Measurements from ENCODE around the gene ATG14. TPM values are rescaled to one million over a fixed set of nuclear protein-coding genes. Genes with fewer than 3 reads are reported as not detected.

Gene ATG14
- total and polyA plus RNA-seq, 2 of the 13 experiments (the other 11 are each of a cell fraction or from before 2014, with no cell fraction given), result 7.2 to 9.1 TPM

GRCh38 chr14:55356913-55357312 is 54.7 kb downstream of the ATG14 start (continued):
- TF ChIP-seq ARID5B (CRISPR knock-in tag; IDR thresholded peaks at IDR 0.05) (peak; percentile 25; the same call in 1 of the 2 replicates), ZNF740 (CRISPR knock-in tag; IDR thresholded peaks at IDR 0.05) (no peak), ZNF709 (CRISPR knock-in tag; IDR thresholded peaks at IDR 0.05) (no peak), SMARCC2 (IDR thresholded peaks at IDR 0.05) (no peak), TEAD3 (CRISPR knock-in tag; optimal IDR thresholded peaks at IDR 0.05; ENCODE audit: borderline replicate concordance) (peak; percentile 27), FOXA1 (IDR thresholded peaks at IDR 0.05) (no peak), FOXA1 (CRISPR knock-in tag; IDR thresholded peaks at IDR 0.05) (peak; percentile 52; the same call in 1 of the 2 replicates), RARA (CRISPR knock-in tag; IDR thresholded peaks at IDR 0.05) (no peak), ZNF33A (CRISPR knock-in tag; IDR thresholded peaks at IDR 0.05; ENCODE audit: borderline replicate concordance) (no peak), IKZF1 (IDR thresholded peaks at IDR 0.05) (no peak), ZSCAN5A (CRISPR knock-in tag; IDR thresholded peaks at IDR 0.05; ENCODE audit: borderline replicate concordance) (no peak), ZBTB4 (CRISPR knock-in tag; IDR thresholded peaks at IDR 0.05; ENCODE audit: borderline replicate concordance) (no peak), GMEB1 (CRISPR knock-in tag; IDR thresholded peaks at IDR 0.05; ENCODE audit: borderline replicate concordance) (no peak), CREB1 (IDR thresholded peaks at IDR 0.05) (0 out of 2 replicates have a peak, but pooled peaks have one; percentile 36), CREB1 (CRISPR knock-in tag; IDR thresholded peaks at IDR 0.05) (no peak), ZBTB14 (CRISPR knock-in tag; IDR thresholded peaks at IDR 0.05) (no peak), GABPB1 (CRISPR knock-in tag; IDR thresholded peaks at IDR 0.05) (peak; percentile 46; the same call in 1 of the 2 replicates), GZF1 (CRISPR knock-in tag; IDR thresholded peaks at IDR 0.05) (no peak), TMF1 (CRISPR knock-in tag; IDR thresholded peaks at IDR 0.05; ENCODE audit: low read depth) (no peak), CBFB (CRISPR knock-in tag; IDR thresholded peaks at IDR 0.05) (no peak)

Data from HepG2 (cell line).